Stomach smooth muscle (tissue), 2 donors: ENCODE data around the gene PARVB.
A peak's percentile ranks its signal among the peaks of the same experiment; 100 is the strongest.

Source experiments
- H3K27ac ChIP-seq: one replicate; pipeline ENCODE4 v1.7.0; 2013; ENCODE audit warnings: mild to moderate bottlenecking, low read length, inconsistent platforms
- H3K27me3 ChIP-seq, 2 donors: one replicate each; pipeline ENCODE4 v1.7.0; 2013; ENCODE audit warnings: low read length in 2 of 2; ENCODE audit not compliant: insufficient read depth in 2 of 2, control insufficient read depth in 1 of 2
- H3K36me3 ChIP-seq, 2 donors: one replicate each; pipeline ENCODE4 v1.7.0; 2013; ENCODE audit warnings: low read length in 2 of 2; ENCODE audit not compliant: control insufficient read depth in 2 of 2, insufficient read depth in 2 of 2
- H3K4me1 ChIP-seq: one replicate; pipeline ENCODE4 v1.7.0; 2013; ENCODE audit warnings: low read length; ENCODE audit not compliant: control insufficient read depth, insufficient read depth
- H3K4me3 ChIP-seq, 2 donors: one replicate each; pipeline ENCODE4 v1.7.0; 2013; ENCODE audit warnings: low read length in 2 of 2
- H3K9ac ChIP-seq, 2 donors: one replicate each; pipeline ENCODE4 v1.7.0; 2013; ENCODE audit warnings: low read length in 2 of 2, mild to moderate bottlenecking in 1 of 2
- H3K9me3 ChIP-seq, 2 donors: one replicate each; pipeline ENCODE4 v1.7.0; 2013; ENCODE audit warnings: low read length in 2 of 2; ENCODE audit not compliant: control insufficient read depth in 2 of 2
- donor health status: healthy.
- donor health status: Pancreatic carcinoma.

Gene PARVB

DNA sequence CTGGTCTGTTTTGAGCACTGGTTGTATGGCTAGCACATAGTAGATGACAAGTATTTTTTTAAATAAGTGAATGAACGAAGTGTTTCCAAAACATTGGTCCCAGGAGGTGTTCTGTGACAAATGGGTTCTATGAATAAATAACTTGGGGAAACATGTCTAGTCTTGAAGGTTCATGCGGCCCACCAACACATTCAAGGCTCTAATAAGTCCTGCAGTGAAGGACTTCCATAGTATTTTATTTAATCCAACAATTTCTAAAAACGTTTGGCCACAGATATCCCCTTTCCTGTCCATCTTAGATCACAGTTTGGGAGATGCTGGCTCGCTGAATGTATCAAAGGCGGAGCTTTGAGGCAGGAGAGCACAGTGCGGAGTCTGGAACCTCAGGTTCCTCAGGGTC lies 179.1 kb downstream of the PARVB start:
- Histone ChIP-seq H3K9me3 (no peaks in the 10 kb centered on the region), H3K4me1 (peaks cover 4% of the 10 kb centered on the region), H3K27me3 (no peaks in the 10 kb centered on the region), H3K4me3 (no peak overlapping the region), H3K27ac (no peak overlapping the region), H3K36me3 (no peaks in the 10 kb centered on the region), H3K9ac (no peak overlapping the region)

DNA sequence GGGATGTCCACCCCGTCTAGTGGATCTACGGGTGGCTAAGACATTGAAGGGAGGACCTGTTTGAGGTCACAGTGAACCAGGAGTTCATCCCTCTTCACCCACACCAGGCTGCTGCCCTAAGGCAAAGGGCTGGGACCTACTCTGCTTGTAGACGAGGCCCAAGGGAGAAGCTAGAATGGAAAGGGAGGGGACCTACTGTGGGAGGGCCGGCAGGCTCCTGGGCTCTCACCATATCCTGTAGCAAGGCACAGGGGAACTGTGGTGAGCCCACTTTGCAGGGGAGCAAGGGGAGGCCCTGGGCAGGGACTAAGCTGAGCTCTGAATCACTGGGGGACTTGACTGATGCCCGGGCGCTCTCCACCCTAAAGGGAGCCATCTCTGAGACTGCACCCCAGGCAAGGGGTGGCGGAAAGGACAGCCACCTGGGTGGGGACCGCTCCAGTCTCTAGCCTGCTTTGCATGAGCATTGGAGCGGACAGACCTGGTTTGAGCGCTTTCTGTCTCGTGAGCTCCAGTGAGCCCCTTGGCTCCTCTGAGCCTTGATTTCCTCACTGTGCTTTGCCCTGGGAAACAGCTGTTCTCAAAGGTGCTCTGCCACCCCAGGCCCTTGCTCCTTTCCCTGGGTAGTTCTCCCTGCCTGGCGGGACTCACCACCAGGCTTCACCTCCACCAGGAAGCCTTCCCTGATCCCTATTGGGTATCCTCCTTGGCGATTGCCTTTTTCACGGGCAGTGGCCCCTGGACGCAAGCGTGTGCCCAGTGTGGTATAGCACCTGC lies 180.8 kb downstream of the PARVB start:
- H3K27me3 ChIP-seq: no peaks in the 10 kb centered on the region

DNA sequence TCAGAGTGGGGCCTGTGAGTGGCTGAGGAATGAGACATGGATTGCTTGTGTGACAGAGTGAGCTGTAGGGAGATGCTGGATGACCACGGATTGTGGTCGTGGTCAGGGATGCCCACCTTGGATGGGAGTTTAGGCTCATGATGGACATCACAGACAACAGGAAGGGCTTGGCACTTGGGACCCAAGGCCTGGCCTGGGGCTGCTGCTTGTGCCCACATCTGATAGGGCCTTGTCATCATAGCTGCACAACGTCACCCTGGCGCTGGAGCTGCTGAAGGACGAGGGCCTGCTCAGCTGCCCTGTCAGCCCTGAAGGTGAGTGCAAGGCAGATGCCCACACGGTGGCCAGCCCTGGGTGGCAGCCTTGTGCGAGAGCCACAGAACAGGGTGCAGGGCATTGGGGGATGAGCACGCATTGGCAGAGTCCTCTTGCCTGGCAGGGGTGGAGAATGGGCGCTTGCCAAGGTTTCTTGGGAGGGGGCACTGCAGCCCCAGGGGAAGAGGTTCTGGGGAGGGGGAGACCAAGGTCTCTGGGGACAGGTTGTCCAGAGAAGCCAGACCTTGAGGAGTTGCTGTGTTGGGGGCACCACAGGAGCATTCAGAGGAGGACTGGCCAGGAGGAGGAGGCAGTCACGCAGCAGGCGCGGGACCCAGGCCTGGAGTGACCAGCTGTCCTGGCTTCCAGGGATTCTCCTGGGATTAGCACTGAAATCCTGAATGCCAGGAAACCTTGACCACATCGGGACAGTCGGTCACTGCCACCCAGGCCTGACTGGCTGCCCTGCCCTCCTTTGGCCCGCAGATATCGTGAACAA lies 181.6 kb downstream of the PARVB start:
- no peaks in the 10 kb centered on the region for H3K27me3 ChIP-seq
- H3K4me1 ChIP-seq: peaks cover 4% of the 10 kb centered on the region
- H3K9me3 ChIP-seq: peaks cover 0 to 6% of the 10 kb centered on the region in 2 donors
- H3K9ac ChIP-seq: no peak overlapping the region
- no peak overlapping the region for H3K27ac ChIP-seq
- H3K36me3 ChIP-seq: no peaks in the 10 kb centered on the region
- no peak overlapping the region for H3K4me3 ChIP-seq

More for the DNA sequence above, 180.8 kb downstream of the PARVB start:
- no peak overlapping the region for H3K4me3 ChIP-seq
- H3K9me3 ChIP-seq: peaks cover 0 to 6% of the 10 kb centered on the region in 2 donors
- H3K36me3 ChIP-seq: no peaks in the 10 kb centered on the region
- H3K9ac ChIP-seq: no peak overlapping the region
- no peak overlapping the region for H3K27ac ChIP-seq
- H3K4me1 ChIP-seq: peaks cover 4% of the 10 kb centered on the region

DNA sequence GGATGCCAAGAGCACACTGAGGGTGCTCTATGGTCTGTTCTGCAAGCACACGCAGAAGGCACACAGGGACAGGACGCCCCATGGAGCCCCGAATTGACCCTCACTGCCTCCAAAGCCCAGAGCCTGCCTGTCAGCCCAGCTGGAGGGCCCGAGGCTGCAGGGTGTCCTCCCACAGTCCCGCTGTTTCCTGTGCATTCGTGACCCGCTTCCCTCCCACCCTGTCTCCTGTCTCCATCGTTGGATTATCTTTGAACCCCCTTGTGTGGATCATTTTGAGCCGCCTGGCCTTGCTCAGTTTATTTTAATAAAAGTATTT lies 182.2 kb downstream of the PARVB start:
- Histone ChIP-seq H3K4me3 (no peak overlapping the region), H3K4me1 (peaks cover 4% of the 10 kb centered on the region), H3K27me3 (no peaks in the 10 kb centered on the region), H3K27ac (no peak overlapping the region), H3K36me3 (no peaks in the 10 kb centered on the region), H3K9ac (no peak overlapping the region), H3K9me3 (peaks cover 0 to 6% of the 10 kb centered on the region in 2 donors)

DNA sequence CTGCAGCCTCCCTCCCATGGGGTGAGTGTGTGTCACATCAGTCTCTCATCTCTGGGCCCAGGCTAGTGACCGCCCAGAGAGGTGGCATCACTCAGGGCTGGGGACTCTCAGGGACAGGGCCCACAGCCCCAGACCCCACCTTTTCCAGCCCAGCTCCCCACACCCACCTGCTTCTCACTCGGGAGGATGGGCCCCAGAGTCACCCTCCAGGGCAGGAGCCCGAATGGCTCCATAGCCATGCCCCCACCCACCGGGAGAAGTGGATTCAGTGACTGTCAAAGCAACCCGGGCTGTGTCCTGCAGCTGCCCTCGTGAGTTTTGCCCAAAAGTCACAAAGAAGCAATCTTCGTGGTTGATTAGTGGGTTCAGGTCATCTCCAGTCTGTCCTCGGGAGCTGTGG lies 182.6 kb downstream of the PARVB start:
- H3K4me1 ChIP-seq: peaks cover 7% of the 10 kb centered on the region
- H3K27me3 ChIP-seq: no peaks in the 10 kb centered on the region
- no peak overlapping the region for H3K9ac ChIP-seq
- H3K4me3 ChIP-seq: no peak overlapping the region
- no peak overlapping the region for H3K27ac ChIP-seq
- no peaks in the 10 kb centered on the region for H3K36me3 ChIP-seq
- peaks cover 0 to 6% of the 10 kb centered on the region in 2 donors for H3K9me3 ChIP-seq

DNA sequence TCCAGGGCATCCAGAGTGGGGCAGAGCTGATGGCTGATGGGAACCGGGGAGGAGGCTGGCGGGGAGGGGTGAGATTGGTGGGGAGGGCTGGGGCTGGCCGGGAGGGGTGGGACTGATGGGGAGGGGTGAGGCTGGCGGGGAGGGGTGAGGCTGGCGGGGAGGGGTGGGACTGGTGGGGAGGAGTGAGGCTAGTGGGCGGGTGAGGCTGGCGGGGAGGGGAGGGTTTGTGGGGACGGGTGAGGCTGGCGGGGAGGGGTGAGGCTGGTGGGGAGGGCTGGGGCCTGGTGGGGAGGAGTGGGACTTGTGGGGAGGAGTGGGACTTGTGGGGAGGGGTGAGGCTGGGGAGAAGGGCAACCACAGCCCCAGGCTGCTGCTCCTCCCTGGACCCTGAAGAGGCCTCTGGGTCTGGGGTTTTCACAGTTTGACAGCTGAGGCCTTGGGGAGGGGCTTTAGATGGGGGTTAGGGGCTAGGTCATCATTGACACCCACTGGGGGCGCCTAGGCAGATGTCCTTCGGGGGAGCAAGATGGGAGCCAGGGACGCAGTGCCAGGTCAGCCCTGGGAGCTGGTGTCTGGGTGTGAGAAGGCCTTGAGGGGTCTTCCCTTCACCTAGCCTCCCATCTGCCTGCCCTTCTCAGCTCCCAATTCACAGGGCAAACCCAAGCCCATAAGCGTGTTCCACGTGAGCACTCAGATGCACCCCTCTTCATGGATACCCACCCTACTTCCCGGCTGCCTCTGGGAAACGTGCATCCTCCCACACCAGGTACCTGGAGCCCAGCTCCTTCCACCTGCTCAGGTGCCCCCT lies 183.3 kb downstream of the PARVB start:
- Histone ChIP-seq H3K36me3 (no peaks in the 10 kb centered on the region), H3K4me1 (peaks cover 14% of the 10 kb centered on the region), H3K27me3 (no peaks in the 10 kb centered on the region), H3K9me3 (peaks cover 0 to 6% of the 10 kb centered on the region in 2 donors), H3K4me3 (no peak overlapping the region), H3K9ac (no peak overlapping the region), H3K27ac (no peak overlapping the region)

DNA sequence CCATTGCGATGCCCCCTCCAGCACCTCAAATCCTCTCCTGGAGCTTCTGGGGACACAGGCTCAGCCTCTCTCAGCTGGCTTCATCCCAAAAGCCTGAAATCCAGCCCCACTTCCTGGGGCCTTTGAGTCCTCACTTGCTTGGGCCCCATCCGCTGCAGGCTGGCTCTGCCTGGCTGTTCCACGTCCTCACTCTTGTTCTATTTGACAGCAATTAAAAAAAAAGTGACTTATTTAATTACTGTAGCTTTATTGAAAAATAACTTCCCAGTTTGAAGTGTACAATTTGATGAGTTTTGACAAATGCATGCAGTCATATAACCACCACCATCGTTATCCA lies 183.8 kb downstream of the PARVB start:
- H3K9me3 ChIP-seq: peaks cover 0 to 6% of the 10 kb centered on the region in 2 donors
- no peak overlapping the region for H3K27ac ChIP-seq
- H3K4me1 ChIP-seq: peaks cover 16% of the 10 kb centered on the region
- no peak overlapping the region for H3K9ac ChIP-seq
- H3K36me3 ChIP-seq: no peaks in the 10 kb centered on the region
- H3K4me3 ChIP-seq: no peak overlapping the region
- H3K27me3 ChIP-seq: no peaks in the 10 kb centered on the region

DNA sequence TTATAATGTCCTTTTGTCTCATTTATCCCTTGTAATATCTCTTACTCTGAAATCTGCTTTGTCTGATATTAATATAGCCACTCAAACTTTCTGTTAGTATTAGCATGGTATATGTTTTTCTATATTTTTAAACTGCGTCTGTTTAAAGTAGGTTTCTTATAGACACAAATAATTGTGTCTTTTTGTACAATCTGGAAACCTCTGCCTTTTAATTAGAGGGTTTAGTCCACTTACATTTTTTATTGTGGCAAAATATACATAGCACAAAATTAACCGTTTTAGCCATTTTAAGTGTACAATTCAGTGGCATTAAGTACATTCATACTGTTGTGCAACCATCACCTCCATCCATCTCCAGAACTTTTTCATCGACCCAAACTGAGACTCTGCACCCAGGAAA lies 185.2 kb downstream of the PARVB start:
- Histone ChIP-seq H3K4me3 (no peak overlapping the region), H3K9ac (no peak overlapping the region), H3K9me3 (peaks cover 0 to 6% of the 10 kb centered on the region in 2 donors), H3K36me3 (no peaks in the 10 kb centered on the region), H3K27me3 (no peaks in the 10 kb centered on the region), H3K27ac (no peak overlapping the region), H3K4me1 (peaks cover 18% of the 10 kb centered on the region)

DNA sequence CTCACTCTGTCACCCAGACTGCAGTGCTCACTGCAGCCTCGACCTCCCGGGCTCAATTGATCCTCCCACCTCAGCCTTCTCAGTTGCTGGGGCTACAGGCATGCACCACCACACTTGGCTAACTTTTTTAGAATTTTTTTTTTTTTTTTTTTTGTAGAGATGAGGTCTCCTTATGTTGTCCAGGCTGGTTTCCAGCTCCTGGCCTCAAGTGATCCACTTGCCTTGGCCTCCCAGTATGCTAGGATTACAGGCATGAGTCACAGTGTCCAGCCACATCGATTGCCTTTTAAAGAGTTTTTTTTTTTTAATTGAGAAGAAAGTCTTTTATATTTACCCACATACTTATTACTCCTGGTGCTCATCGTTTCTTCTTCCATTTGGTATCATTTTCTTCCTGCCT lies 186.6 kb downstream of the PARVB start:
- no peaks in the 10 kb centered on the region for H3K36me3 ChIP-seq
- H3K27ac ChIP-seq: no peak overlapping the region
- H3K27me3 ChIP-seq: no peaks in the 10 kb centered on the region
- H3K4me3 ChIP-seq: no peak overlapping the region
- H3K9ac ChIP-seq: no peak overlapping the region
- peaks cover 3 to 6% of the 10 kb centered on the region in 2 donors for H3K9me3 ChIP-seq
- peaks cover 18% of the 10 kb centered on the region for H3K4me1 ChIP-seq

DNA sequence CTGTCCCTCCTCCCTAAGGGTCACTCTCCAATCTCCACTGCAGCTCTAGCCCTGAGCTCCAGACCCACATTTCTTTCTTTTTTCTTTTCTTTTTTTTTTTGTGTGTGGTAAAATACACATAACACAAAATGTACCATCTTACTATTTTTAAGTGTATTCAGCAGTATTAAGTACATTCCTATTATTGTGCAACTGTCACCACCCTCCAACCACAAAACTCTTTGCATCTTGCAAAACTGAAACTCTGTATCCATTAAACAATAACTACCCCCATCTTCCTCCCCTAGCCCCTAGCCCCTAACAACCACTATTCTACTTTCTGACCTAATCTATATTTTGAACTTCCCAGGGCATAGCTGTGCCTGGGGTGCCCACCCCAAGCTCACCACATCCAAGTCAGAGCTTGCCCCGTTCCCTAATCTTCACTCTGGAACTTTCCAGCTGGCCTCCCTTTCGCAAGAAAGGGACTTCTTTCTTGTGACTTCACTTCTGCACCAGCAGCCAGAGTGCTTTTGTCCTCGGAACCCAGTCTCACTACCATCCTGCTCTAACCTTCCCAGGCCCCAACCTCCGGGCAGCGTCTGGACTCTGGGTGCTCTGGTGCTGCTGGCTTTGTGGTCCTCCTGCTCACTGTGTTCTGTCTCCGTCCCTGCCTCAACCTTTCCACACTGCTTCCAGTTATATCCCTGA lies 187.3 kb downstream of the PARVB start:
- no peaks in the 10 kb centered on the region for H3K27me3 ChIP-seq
- peak overlapping the region in 1 of 2 donors; percentile 35 for H3K4me3 ChIP-seq
- peak overlapping the region; percentile 53 for H3K27ac ChIP-seq
- no peaks in the 10 kb centered on the region for H3K36me3 ChIP-seq
- H3K4me1 ChIP-seq: peaks cover 18% of the 10 kb centered on the region
- peak overlapping the region in 1 of 2 donors; percentile 36 for H3K9ac ChIP-seq
- H3K9me3 ChIP-seq: peaks cover 3 to 6% of the 10 kb centered on the region in 2 donors
